ENCODE data around the gene MLST8. TPM values are rescaled to one million over a fixed set of nuclear protein-coding genes. Genes with fewer than 3 reads are reported as not detected.
"Not testable (repeated sequence)": the region's sequence is repeated elsewhere in the genome, so short reads cannot be mapped to it uniquely, and the experiment has no call there.

The MLST8 gene
- total RNA-seq, 4 donors from 2014 or later, result 33.1 to 48.8 (median 42.8) TPM

GRCh38 chr16:2238150-2238837 is 33.0 kb downstream of the MLST8 start:
- Histone ChIP-seq H3K27me3 (peaks cover 7 to 48% (median 13%) of the 10 kb centered on the region in 4 donors), H3K36me3 (peaks cover 26 to 67% (median 29%) of the 10 kb centered on the region in 3 donors), H3K27ac (no peak overlapping the region), H3K4me3 (no peak overlapping the region), H3K9me3 (no peaks in the 10 kb centered on the region), H3K4me1 (peaks cover 17 to 37% (median 22%) of the 10 kb centered on the region in 3 donors)
- DNase-seq, result no peak
- 39 to 44% methylated on average over 7 to 13 of the region's 18 CpGs for WGBS, 2 donors
- TF ChIP-seq CTCF (IDR thresholded peaks at IDR 0.05) (no peak), POLR2A (IDR thresholded peaks at IDR 0.05) (no peak)
- intact Hi-C loops (cut with DNase I), result no loop called here

DNA sequence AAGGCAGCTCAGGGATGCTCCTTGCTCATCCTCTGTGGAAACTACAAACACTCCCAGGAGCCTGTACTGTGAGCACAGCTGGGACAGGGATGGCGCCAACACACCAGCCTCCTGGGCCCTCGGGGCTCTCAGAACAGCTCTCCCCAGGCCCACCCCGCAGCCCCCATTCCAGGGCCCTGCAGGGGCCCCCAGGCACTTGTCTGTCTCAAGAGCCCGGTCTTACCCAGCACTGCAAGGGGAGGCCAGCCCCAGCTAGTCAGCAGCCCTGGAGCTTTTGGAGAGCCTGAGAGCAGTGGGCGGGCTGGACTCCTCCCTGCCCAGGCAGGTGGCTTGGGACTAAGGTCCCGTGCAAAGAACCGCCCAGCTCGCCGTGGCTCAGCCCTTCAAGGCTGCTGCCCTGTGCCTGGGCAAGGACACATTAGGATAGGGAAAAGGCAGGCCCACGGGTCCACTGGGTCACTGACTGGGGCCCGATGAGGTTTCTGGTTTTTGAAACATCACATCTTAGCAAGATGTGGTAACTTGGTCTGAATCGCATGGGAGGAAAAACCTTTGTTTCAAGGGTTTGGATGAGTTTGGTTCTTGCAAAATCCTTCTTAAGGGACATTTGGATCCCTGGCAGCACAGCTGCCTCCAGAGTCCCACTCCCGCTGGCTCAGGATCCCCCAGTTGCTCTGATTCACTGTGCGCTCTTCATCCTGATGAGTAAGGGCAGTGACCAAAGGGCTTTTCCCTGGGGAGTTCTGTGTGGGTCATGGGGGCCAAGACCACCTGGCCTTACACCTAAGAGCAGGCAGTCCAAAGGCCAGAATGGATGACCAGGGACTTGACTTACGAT is 33.8 kb downstream of the MLST8 start:
- H3K36me3 ChIP-seq, result peaks cover 26 to 67% (median 30%) of the 10 kb centered on the region in 3 donors
- H3K4me3 ChIP-seq, result no peak overlapping the region
- WGBS, 2 donors, result 48 to 60% methylated on average over 2 to 3 of the region's 15 CpGs
- no peak for TF ChIP-seq POLR2A (IDR thresholded peaks at IDR 0.05)
- H3K4me1 ChIP-seq, result peaks cover 17 to 37% (median 22%) of the 10 kb centered on the region in 3 donors
- intact Hi-C loops (cut with DNase I), result no loop called here
- no peak overlapping the region for H3K27ac ChIP-seq
- no peak for DNase-seq
- H3K9me3 ChIP-seq, result no peaks in the 10 kb centered on the region
- peaks cover 7 to 44% (median 13%) of the 10 kb centered on the region in 4 donors for H3K27me3 ChIP-seq

DNA sequence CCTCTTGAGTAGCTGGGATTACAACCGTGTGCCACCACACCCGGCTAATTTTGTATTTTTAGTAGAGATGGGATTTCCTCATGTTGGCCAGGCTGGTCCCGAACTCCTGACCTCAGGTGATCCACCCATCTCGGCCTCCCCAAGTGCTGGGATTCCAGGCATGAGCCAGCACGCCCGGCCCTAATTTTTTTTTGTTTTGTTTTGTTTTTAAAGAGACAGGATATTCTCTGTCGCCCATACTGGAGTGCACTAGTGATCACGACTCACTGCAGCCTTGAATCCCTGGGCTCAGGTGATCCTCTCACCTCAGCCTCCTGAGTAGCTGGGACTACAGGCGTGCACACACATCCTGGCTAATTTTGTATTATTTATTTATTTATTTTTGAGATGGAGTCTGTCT is 35.1 kb downstream of the MLST8 start:
- DNase-seq; intact Hi-C loops (cut with DNase I); H3K4me3 ChIP-seq; H3K27ac ChIP-seq; H3K9me3 ChIP-seq: not testable (repeated sequence)
- Histone ChIP-seq H3K4me1 (peaks cover 17 to 37% (median 22%) of the 10 kb centered on the region in 3 donors), H3K27me3 (peaks cover 7 to 34% (median 13%) of the 10 kb centered on the region in 4 donors), H3K36me3 (peaks cover 24 to 67% (median 26%) of the 10 kb centered on the region in 3 donors)
- WGBS, 2 donors, result 54 to 66% methylated on average over 9 of the region's 9 CpGs

- WGBS, 2 donors, result 71 to 76% methylated on average over 5 to 10 of the region's 11 CpGs
- peaks cover 3 to 15% (median 5%) of the 10 kb centered on the region in 3 donors for H3K4me1 ChIP-seq
- peaks cover 29 to 82% (median 31%) of the 10 kb centered on the region in 3 donors for H3K36me3 ChIP-seq
Observed at GRCh38 chr16:2242598-2242997, 37.3 kb downstream of the MLST8 start.

DNA sequence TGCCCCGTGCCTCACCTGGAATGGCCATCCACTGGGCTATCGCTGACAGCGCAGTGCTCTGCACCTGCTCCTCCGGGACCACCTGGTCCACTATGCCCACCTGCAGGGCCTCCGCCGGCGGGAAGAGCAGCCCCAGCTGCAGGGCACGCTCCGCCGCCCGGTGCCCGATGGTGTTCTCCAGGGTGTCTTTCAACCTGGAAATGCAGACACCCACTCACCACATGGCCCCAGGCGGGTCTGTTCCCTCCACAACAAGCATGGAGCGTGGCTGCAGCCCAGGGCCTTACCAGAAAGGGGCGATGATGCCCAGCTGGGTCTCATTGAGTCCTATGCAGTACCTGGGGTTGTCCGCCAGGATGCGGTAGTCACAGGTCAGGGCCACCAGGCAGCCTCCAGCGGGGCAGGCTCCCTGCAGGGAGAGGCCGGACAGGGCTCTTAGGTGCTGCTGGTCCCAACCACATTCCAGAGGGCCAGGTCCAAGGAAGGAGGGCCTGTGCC is 37.8 kb downstream of the MLST8 start:
- intact Hi-C loops (cut with DNase I), result no loop called here
- DNase-seq, result no peak
- TF ChIP-seq CTCF (IDR thresholded peaks at IDR 0.05) (no peak), POLR2A (IDR thresholded peaks at IDR 0.05) (no peak)
- no peak overlapping the region for H3K27ac ChIP-seq
- H3K4me3 ChIP-seq, result no peak overlapping the region
- H3K27me3 ChIP-seq, result peaks cover 0 to 7% (median 0%) of the 10 kb centered on the region in 4 donors
- H3K4me1 ChIP-seq, result peaks cover 0 to 11% (median 2%) of the 10 kb centered on the region in 3 donors
- no CpG with 5 or more reads among the region's 19 CpGs for WGBS, 2 donors
- no peaks in the 10 kb centered on the region for H3K9me3 ChIP-seq
- H3K36me3 ChIP-seq, result peaks cover 29 to 83% (median 31%) of the 10 kb centered on the region in 3 donors

More at GRCh38 chr16:2242598-2242997, 37.3 kb downstream of the MLST8 start:
- intact Hi-C loops (cut with DNase I), result no loop called here
- H3K27me3 ChIP-seq, result peaks cover 0 to 12% (median 0%) of the 10 kb centered on the region in 4 donors
- no peak overlapping the region for H3K4me3 ChIP-seq
- no peaks in the 10 kb centered on the region for H3K9me3 ChIP-seq
- no peak for DNase-seq
- TF ChIP-seq CTCF (IDR thresholded peaks at IDR 0.05) (no peak), POLR2A (IDR thresholded peaks at IDR 0.05) (no peak)
- H3K27ac ChIP-seq, result no peak overlapping the region
